ENCODE results near the gene DVL1. TPM values are rescaled to one million over a fixed set of nuclear protein-coding genes. Genes with fewer than 3 reads are reported as not detected.
A peak's percentile ranks its signal among the peaks of the same experiment; 100 is the strongest.

DVL1 gene
- total and polyA plus RNA-seq, 10 of the 15 experiments (the other 5 are each of a cell fraction or from before 2014, with no cell fraction given): 0.10 to 31.1 (median 4.6) TPM

DNA sequence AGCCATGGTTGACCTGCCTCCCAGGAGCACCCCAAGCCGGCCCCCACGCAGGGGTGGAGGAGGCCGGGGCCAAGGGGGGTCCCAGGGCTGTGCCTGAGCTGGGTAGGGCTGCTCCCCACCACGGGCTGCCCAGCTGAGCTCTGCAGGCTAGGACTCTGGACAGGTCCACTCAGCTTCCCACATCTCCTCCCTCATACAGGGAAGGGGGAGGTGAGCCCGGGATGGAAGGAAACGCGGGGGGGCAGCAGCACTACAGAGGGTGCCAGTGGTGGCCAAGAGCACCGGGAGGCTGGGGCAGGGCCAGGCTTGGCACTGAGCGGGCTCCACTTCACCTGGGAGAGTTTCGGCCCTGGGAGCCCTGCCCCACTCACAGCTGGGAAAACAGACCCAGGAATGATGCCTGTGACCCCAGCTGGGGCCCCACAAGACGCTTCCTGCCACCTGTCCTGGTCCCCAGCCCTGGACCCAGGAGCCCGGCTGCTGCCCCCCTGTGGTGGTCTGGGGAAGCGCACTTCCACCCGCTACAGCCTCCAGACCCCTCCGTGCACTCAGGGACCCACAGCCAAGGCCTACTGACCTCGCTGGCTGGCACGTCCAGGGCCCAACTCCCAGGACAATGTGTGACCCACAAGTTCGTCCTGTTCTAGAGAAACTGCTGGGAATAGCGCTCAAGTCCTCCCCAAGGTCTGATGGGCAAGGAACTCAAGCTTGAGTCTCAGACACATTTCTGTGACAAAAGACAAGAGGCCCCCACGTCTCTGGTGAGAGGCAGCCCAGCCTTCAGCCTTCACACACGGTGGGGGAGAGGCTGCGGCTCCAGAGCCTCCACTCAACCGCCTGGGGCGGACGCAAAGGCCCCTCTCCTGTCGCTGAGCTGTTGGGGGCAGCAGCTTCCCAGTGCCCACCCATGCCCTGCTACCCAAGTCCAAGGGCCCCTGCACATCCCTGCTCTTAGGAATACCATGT is 22.8 kb upstream of the DVL1 start (continued):
- TF ChIP-seq, protein P1, sequence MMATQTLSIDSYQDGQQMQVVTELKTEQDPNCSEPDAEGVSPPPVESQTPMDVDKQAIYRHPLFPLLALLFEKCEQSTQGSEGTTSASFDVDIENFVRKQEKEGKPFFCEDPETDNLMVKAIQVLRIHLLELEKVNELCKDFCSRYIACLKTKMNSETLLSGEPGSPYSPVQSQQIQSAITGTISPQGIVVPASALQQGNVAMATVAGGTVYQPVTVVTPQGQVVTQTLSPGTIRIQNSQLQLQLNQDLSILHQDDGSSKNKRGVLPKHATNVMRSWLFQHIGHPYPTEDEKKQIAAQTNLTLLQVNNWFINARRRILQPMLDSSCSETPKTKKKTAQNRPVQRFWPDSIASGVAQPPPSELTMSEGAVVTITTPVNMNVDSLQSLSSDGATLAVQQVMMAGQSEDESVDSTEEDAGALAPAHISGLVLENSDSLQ (IDR thresholded peaks at IDR 0.05): no peak
- TF ChIP-seq TCF3 (IDR thresholded peaks at IDR 0.05; ENCODE audit: borderline replicate concordance, insufficient read depth, low read depth, low read length): peak; percentile 92
- TF ChIP-seq CTCF (IDR thresholded peaks at IDR 0.05 in 2 of 3, conservative IDR thresholded peaks at IDR 0.05 in 1 of 3; ENCODE audit: control insufficient read depth in 2 of 3, extremely low read depth in 1 of 3, insufficient read depth in 1 of 3, low read depth in 3 of 3, low read length in 3 of 3): peak; percentile 79 to 95 (median 93)
- peak; percentile 19; the same call in 1 of the 2 replicates for TF ChIP-seq BACH1 (IDR thresholded peaks at IDR 0.05; ENCODE audit: borderline replicate concordance)
- peak; percentile 84 for TF ChIP-seq TCF12 (IDR thresholded peaks at IDR 0.05; ENCODE audit: low read depth, low read length)
- TF ChIP-seq BHLHE40 (IDR thresholded peaks at IDR 0.05; ENCODE audit: borderline replicate concordance in 1 of 2, low read depth in 2 of 2, low read length in 1 of 2): 0 out of 4 replicates have a peak, but pooled peaks of 1 of the 2 experiments have one; percentile 18
- TF ChIP-seq SMAD1 (IDR thresholded peaks at IDR 0.05; ENCODE audit: low read depth, partially characterized antibody): no peak
- TF ChIP-seq EED (IDR thresholded peaks at IDR 0.05; ENCODE audit: low read depth): 0 out of 2 replicates have a peak, but pooled peaks have one; percentile 50
- peak; percentile 72 for TF ChIP-seq YY1 (IDR thresholded peaks at IDR 0.05; ENCODE audit: low read depth, low read length)
- TF ChIP-seq IKZF2 (IDR thresholded peaks at IDR 0.05): peak in 1 of 2 experiments; percentile 19; a peak in 2 of 4 replicates
- no peak for TF ChIP-seq MLLT1 (IDR thresholded peaks at IDR 0.05)
- peak; percentile 36; the same call in 1 of the 2 replicates for TF ChIP-seq RUNX3 (IDR thresholded peaks at IDR 0.05; ENCODE audit: low read length)
- no peak for TF ChIP-seq NFYB (IDR thresholded peaks at IDR 0.05; ENCODE audit: insufficient read depth, low read depth, low read length)
- peak; percentile 43; the same call in 1 of the 2 replicates for TF ChIP-seq POLR2A (IDR thresholded peaks at IDR 0.05; ENCODE audit: low read depth, low read length)
- peak; percentile 60 for TF ChIP-seq RAD21 (IDR thresholded peaks at IDR 0.05; ENCODE audit: insufficient read depth, low read depth, low read length)
- no peak for TF ChIP-seq SP1 (IDR thresholded peaks at IDR 0.05; ENCODE audit: low read depth, low read length)
- TF ChIP-seq KDM1A (IDR thresholded peaks at IDR 0.05; ENCODE audit: borderline replicate concordance): no peak
